Right ventricle myocardium superior (tissue), 1 donor: Measurements from ENCODE around the gene NANOG. TPM values are rescaled to one million over a fixed set of nuclear protein-coding genes. Genes with fewer than 3 reads are reported as not detected.
"Not testable (repeated sequence)": the region's sequence is repeated elsewhere in the genome, so short reads cannot be mapped to it uniquely, and the experiment has no call there.

ENCODE experiments used
- ATAC-seq: fragments of 200-7000 bp; cut with Tn5 transposase; one replicate; pipeline ENCODE4 v1.9.1; 2020; ENCODE audit warnings: mild to moderate bottlenecking; ENCODE audit not compliant: poor library complexity
- DNase-seq: peaks from one replicate; pipeline ENCODE4 v3.0.0-alpha.2; 2020
- intact Hi-C: fragments of 100-400 bp; cut with DNase I; formaldehyde crosslinking; loops from one replicate; pipeline ENCODE4 v1.11.2; 2022
- total RNA-seq: library from RNA; stranded (reverse); fragmentation: NEBNext Ultra II Directional; extraction: Animal tissue kit (Norgen Biotek cat#: 25700); gene quantifications from one replicate; pipeline ENCODE4 v1.2.1, GENCODE V29; 2021
- donor health status: DM: no; HTN: yes; CAD: no; lungs with severe emphysema.

NANOG gene
- total RNA-seq, 1 donor from 2014 or later: not detected

DNA sequence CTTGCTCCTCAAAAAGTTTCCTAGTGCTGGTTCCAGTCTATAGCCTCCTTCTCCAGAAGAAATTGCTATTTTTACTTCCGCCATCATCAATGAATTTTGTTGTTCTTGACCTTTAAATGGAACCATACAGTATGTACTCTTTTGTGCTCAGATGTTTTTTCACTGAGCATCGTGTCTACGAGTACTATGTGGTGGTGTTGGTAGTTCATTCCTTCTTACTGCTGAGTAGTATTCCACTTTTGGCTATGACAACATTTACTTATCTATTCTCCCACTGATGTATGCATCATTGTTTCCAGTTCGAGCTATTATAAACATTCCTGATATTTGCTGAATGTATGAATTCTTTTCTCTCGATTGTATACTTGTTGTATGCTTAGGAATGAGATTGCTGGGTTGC is 54.9 kb downstream of the NANOG start:
- DNase-seq (no peak), ATAC-seq (no peak)
- intact Hi-C loops: no loop called here

- DNase-seq, ATAC-seq, intact Hi-C loops: not testable (repeated sequence)
These were observed 58.3 kb downstream of the NANOG start for GRCh38 chr12:7847226-7848097.

DNA sequence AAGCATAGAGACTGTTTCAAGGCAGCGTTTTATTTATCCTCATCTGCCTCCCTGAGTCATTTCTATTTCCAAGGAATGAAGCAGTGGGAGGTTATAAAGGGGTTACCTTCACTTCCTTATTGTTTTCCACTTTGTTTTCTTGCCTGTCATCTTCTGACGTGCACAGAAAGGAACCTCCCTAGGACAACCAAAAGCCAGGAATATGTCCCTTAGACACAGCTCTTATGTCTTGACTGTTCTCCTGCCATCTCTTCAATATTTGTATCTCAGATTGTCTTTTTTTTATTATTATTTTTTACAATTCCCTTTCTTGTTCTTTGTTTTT is 58.9 kb downstream of the NANOG start:
- intact Hi-C loops, ATAC-seq, DNase-seq: not testable (repeated sequence)

Other genes with a start within 250 kb of the NANOG start
- not detected for gene APOBEC1, start 123.5 kb upstream of the NANOG start, total RNA-seq
- gene GDF3, start 93.6 kb upstream of the NANOG start, total RNA-seq: not detected
- gene DPPA3, start 78.0 kb upstream of the NANOG start, total RNA-seq: not detected
- gene CLEC4C, start 42.0 kb upstream of the NANOG start, total RNA-seq: not detected
- not detected for gene NANOGNB, start 24.2 kb upstream of the NANOG start, total RNA-seq
- not detected for gene SLC2A14, start 83.5 kb downstream of the NANOG start, total RNA-seq
- gene SLC2A3, start 146.8 kb downstream of the NANOG start, total RNA-seq: 8.8 TPM
- gene FOXJ2, start 243.3 kb downstream of the NANOG start, total RNA-seq: 22.4 TPM